Measurements from ENCODE around the gene SCPEP1. TPM values are rescaled to one million over a fixed set of nuclear protein-coding genes. Genes with fewer than 3 reads are reported as not detected.

SCPEP1 gene
- total and polyA plus RNA-seq, 2 experiments from 2014 or later, result 36.0 to 42.0 TPM

DNA sequence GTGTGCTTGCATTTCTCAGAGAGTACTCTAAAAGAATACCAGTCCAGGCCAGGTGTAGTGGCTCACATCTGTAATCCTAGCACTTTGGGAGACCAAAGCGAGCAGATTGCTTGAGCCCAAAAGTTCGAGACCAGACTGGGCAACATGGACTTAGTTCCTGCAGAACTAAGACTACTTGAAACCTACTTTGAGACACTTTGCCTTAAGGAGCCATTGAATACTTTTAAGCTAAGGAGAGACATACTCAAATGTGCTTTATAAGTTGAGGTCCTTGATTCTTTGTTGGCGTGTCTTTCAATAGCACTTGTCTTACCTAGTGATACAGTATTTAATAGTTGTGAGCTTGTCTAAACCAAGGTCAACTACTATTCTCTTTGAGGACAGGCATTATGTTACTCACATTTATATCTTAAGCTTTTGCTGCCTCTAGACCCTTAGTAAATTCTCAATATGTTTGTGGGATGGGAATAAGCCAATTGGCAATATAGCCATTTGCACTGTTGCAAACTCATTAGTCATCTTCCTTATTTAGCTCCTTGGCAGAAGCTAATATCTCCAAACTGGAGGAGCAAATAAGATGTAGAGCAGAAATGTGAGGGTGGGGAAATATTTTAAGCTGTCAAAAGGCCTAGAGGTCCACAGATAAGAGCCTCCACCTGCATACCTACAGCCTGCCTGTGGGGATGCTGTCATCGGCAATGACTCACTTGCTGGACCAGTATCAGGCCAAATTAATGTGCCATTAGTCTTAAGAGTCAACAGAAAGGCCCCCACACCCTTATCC, 16.3 kb downstream of the SCPEP1 start:
- peak; percentile 63 for DNase-seq
- no peak for TF ChIP-seq EZH2phosphoT487 (IDR thresholded peaks at IDR 0.05; ENCODE audit: insufficient read depth, low read depth)
- no peak for TF ChIP-seq EZH2 (IDR thresholded peaks at IDR 0.05; ENCODE audit: insufficient read depth, poor library complexity, severe bottlenecking)
- in situ Hi-C loops (cut with MboI), result no loop called here
- no peaks in the 10 kb centered on the region for H3K27me3 ChIP-seq (replicated peaks; ENCODE audit: insufficient read depth)
- no peak overlapping the region for H2AFZ ChIP-seq
- no peak overlapping the region for H3K4me2 ChIP-seq (ENCODE audit: unreplicated experiment)
- H3K9ac ChIP-seq, result no peak overlapping the region
- H3K79me2 ChIP-seq (ENCODE audit: insufficient read depth), result no peaks in the 10 kb centered on the region
- no peak overlapping the region for H3K27ac ChIP-seq
- H3F3A ChIP-seq (ENCODE audit: insufficient read depth), result no peaks in the 10 kb centered on the region
- no peaks in the 10 kb centered on the region for H3K36me3 ChIP-seq (ENCODE audit: low read depth)
- H3K4me1 ChIP-seq (ENCODE audit: insufficient read depth), result peaks cover 8% of the 10 kb centered on the region
- H3K4me3 ChIP-seq, result no peak overlapping the region
- no peaks in the 10 kb centered on the region for H3K9me2 ChIP-seq (ENCODE audit: insufficient read depth)
- H4K20me1 ChIP-seq (ENCODE audit: insufficient read depth), result no peaks in the 10 kb centered on the region
- 95 to 97% methylated on average over 4 of the region's 4 CpGs for WGBS, 2 experiments (ENCODE audit: low coverage in 1 of 2, low lambda C conversion rate in 2 of 2, missing lambda C conversion rate in 2 of 2)
- no peaks in the 10 kb centered on the region for H3K9me3 ChIP-seq (ENCODE audit: low read depth)

DNA sequence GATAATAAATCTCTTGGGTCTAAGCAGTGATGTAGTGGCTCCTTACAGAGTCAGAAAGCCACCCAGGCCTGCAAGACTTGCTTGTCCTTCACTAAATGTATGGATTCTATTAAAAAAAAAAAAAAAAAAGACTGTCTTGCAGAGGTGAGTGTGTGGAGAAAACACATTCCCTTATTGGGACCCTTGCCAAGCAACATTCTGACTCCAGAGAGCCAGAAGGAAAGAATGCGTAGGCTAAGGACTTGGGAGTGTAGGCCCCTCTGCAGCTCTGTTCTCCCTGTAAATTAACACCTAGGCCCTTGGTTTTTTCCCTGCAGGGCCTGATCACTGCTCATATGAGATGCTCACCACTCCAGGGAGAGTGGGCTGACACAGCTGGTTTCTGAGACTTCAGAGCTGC, 17.8 kb downstream of the SCPEP1 start:
- Histone ChIP-seq H3K9me2 (ENCODE audit: insufficient read depth) (no peaks in the 10 kb centered on the region), H3K27ac (no peak overlapping the region), H3K4me3 (no peak overlapping the region), H3K9ac (no peak overlapping the region), H4K20me1 (ENCODE audit: insufficient read depth) (no peaks in the 10 kb centered on the region), H3K4me2 (ENCODE audit: unreplicated experiment) (no peak overlapping the region), H2AFZ (no peak overlapping the region), H3K4me1 (ENCODE audit: insufficient read depth) (peaks cover 8% of the 10 kb centered on the region), H3F3A (ENCODE audit: insufficient read depth) (no peaks in the 10 kb centered on the region), H3K9me3 (ENCODE audit: low read depth) (no peaks in the 10 kb centered on the region), H3K36me3 (ENCODE audit: low read depth) (no peaks in the 10 kb centered on the region), H3K27me3 (replicated peaks; ENCODE audit: insufficient read depth) (no peaks in the 10 kb centered on the region), H3K79me2 (ENCODE audit: insufficient read depth) (no peaks in the 10 kb centered on the region)
- WGBS, 2 experiments (ENCODE audit: low coverage in 1 of 2, low lambda C conversion rate in 2 of 2, missing lambda C conversion rate in 2 of 2), result 100% methylated on average over 1 of the region's 1 CpG
- in situ Hi-C loops (cut with MboI), result no loop called here
- no peak for DNase-seq
- TF ChIP-seq EZH2phosphoT487 (IDR thresholded peaks at IDR 0.05; ENCODE audit: insufficient read depth, low read depth) (no peak), EZH2 (IDR thresholded peaks at IDR 0.05; ENCODE audit: insufficient read depth, poor library complexity, severe bottlenecking) (no peak)

DNA sequence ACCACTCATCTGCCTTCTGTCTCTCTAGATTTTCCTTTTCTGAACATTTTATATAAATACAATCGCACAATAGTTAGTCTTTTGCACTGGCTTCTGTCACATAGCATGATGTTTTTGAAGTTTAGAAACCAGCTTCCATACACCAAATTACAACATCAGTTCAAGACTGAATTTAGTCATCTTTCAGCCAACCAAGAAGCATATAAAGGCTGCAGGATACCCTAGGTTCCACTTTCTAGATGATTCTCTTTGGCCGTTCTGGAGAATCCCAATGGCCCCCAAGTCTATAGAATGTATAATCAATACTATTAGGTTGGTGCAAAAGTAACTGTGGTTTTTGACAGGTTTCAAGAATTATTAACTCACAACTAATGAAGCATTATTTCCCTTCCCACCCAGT, 19.4 kb downstream of the SCPEP1 start:
- no peaks in the 10 kb centered on the region for H3K36me3 ChIP-seq (ENCODE audit: low read depth)
- H3K9me3 ChIP-seq (ENCODE audit: low read depth), result no peaks in the 10 kb centered on the region
- in situ Hi-C loops (cut with MboI), result no loop called here
- no peak overlapping the region for H2AFZ ChIP-seq
- H3K9ac ChIP-seq, result no peak overlapping the region
- H3K9me2 ChIP-seq (ENCODE audit: insufficient read depth), result no peaks in the 10 kb centered on the region
- WGBS, 2 experiments (ENCODE audit: low coverage in 1 of 2, low lambda C conversion rate in 2 of 2, missing lambda C conversion rate in 2 of 2), result 95 to 99% methylated on average over 2 of the region's 2 CpGs
- H3K27me3 ChIP-seq (replicated peaks; ENCODE audit: insufficient read depth), result no peaks in the 10 kb centered on the region
- no peak for DNase-seq
- no peaks in the 10 kb centered on the region for H3K79me2 ChIP-seq (ENCODE audit: insufficient read depth)
- H3K4me2 ChIP-seq (ENCODE audit: unreplicated experiment), result no peak overlapping the region
- no peak for TF ChIP-seq EZH2 (IDR thresholded peaks at IDR 0.05; ENCODE audit: insufficient read depth, poor library complexity, severe bottlenecking)
- TF ChIP-seq EZH2phosphoT487 (IDR thresholded peaks at IDR 0.05; ENCODE audit: insufficient read depth, low read depth), result no peak
- no peak overlapping the region for H3K4me3 ChIP-seq
- H4K20me1 ChIP-seq (ENCODE audit: insufficient read depth), result no peaks in the 10 kb centered on the region
- peaks cover 8% of the 10 kb centered on the region for H3K4me1 ChIP-seq (ENCODE audit: insufficient read depth)
- no peaks in the 10 kb centered on the region for H3F3A ChIP-seq (ENCODE audit: insufficient read depth)
- H3K27ac ChIP-seq, result no peak overlapping the region

DNA sequence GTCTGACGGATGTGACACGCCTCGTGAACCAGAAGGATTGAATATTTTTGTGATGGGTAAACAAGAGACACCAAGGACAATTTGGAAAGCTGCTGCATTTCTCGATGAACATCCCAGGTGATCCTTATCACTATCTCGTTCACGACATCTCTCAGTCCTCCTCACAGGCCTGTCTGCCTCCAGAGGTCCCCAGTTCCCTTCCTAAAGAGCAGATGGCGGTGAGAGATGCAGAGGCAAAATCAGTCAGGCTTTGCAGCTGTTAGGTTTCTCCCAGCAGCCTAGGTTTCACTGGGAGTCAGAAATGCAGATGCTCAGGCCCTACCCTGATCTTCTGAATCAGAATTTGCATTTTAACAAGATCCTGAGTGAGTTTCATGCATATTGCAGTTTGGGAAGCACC, 23.6 kb downstream of the SCPEP1 start:
- Histone ChIP-seq H3K27ac (no peak overlapping the region), H3K27me3 (replicated peaks; ENCODE audit: insufficient read depth) (no peaks in the 10 kb centered on the region), H3K4me3 (no peak overlapping the region), H3K36me3 (ENCODE audit: low read depth) (no peaks in the 10 kb centered on the region), H3K9me2 (ENCODE audit: insufficient read depth) (no peaks in the 10 kb centered on the region), H3F3A (ENCODE audit: insufficient read depth) (no peaks in the 10 kb centered on the region), H3K9me3 (ENCODE audit: low read depth) (no peaks in the 10 kb centered on the region), H3K4me2 (ENCODE audit: unreplicated experiment) (no peak overlapping the region), H3K9ac (no peak overlapping the region), H4K20me1 (ENCODE audit: insufficient read depth) (no peaks in the 10 kb centered on the region), H3K4me1 (ENCODE audit: insufficient read depth) (no peaks in the 10 kb centered on the region), H3K79me2 (ENCODE audit: insufficient read depth) (no peaks in the 10 kb centered on the region), H2AFZ (no peak overlapping the region)
- in situ Hi-C loops (cut with MboI), result no loop called here
- 97 to 99% methylated on average over 7 of the region's 7 CpGs for WGBS, 2 experiments (ENCODE audit: low coverage in 1 of 2, low lambda C conversion rate in 2 of 2, missing lambda C conversion rate in 2 of 2)
- TF ChIP-seq EZH2phosphoT487 (IDR thresholded peaks at IDR 0.05; ENCODE audit: insufficient read depth, low read depth), result no peak
- TF ChIP-seq EZH2 (IDR thresholded peaks at IDR 0.05; ENCODE audit: insufficient read depth, poor library complexity, severe bottlenecking), result no peak
- DNase-seq, result no peak

Measured in GM23248 (cell line).